Endometrium (tissue), 2 donors: ENCODE data around the gene FERMT1.
"Not testable (repeated sequence)": the region's sequence is repeated elsewhere in the genome, so short reads cannot be mapped to it uniquely, and the experiment has no call there.

ENCODE experiments used
- FAIRE-seq: peaks from 2 replicates; lab custom pipeline; 2012; peaks lifted over from hg19 to GRCh38; lab: Jason Lieb, UNC
- donor health status: control.
- donor health status: control.

Gene FERMT1

DNA sequence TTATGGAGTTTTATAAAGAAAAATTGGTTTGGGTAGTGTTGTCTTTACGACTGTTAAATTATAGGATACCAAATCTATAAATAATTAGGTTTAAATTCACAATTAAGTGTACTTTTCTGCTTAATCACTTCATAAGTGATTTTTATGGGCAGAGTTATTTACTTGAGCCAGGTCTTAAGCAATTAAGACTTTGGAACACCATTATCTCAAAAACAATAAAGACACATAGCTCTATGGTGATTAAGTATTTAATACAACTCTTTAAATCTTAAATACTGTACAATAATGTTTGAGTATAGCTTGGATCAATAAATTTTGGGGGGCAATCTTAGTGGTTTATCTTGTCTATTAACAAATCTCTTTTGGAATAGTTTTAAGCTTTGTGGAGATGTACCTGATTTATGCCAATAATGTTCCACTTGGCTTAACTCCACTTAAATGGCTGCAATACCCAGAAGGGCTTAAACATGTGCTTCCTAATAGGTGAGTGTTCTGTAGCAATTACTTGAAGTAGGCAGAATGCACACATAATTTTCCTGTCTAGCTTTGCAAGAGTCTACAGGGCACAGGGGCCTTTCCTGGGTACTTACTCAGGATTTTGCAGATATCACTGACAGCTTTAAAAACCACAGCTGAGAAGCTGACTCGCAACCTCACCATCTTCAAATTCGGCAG, 7.5 kb downstream of the FERMT1 start:
- no peak for FAIRE-seq

DNA sequence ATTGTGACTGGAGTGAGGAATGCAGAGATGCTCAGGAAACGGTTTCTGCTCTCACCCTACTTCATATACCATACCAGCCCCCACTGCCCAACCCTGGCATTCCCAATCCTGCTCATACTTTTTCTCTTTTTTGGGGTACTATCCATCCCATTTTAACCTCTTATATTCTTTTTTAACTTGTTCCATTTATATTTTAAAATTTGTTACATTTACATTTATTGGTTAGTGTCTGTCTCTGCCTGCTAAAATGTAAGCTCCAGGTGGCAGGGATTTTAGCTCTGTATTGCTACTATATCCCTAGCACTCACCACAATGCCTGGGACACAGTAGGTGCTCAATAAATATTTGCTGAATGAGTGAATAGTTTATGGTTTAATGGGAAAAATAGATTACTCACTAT, 8.1 kb downstream of the FERMT1 start:
- FAIRE-seq = no peak

DNA sequence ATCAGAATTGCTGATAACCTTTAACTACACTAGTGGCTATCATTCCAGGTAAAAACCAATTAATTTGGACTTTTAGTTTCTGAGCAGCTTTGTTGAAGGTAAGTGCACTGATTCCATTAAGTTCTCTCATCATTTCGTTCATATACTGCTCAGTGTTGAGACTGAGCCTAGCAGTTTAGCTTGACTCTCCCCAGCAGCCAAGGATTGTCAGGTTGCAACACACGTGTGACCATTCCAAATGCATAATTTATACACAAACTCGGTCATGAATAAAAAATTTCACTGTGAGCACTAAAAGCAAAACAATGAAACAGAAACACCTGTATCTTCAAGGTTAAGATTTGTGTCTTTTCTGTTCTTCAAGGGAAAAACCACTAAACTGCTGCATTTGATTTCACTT, 8.9 kb downstream of the FERMT1 start:
- no peak for FAIRE-seq

DNA sequence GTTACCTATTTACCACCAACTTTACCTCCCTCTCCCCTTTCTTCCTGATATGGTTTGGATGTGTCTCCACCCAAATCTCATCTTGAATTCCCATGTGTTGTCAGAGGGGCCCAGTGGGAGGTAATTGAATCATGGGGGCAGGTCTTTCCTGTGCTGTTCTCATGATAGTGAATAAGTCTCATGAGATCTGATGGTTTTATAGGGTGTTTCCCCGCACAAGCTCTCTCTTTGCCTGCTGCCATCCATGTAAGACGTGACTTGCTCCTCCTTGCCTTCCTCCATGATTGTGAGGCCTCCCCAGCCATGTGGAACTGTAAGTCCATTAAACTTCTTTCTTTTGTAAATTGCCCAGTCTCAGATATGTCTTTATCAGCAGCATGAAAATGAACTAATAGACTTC, 9.9 kb downstream of the FERMT1 start:
- FAIRE-seq = not testable (repeated sequence)

GRCh38 chr20:6108330-6108729, 14.5 kb downstream of the FERMT1 start:
- FAIRE-seq = no peak

GRCh38 chr20:6104493-6105188, 18.2 kb downstream of the FERMT1 start:
- no peak for FAIRE-seq

GRCh38 chr20:6103301-6103700, 19.5 kb downstream of the FERMT1 start:
- FAIRE-seq = no peak

GRCh38 chr20:6101346-6101745, 21.5 kb downstream of the FERMT1 start:
- no peak for FAIRE-seq

GRCh38 chr20:6100246-6100645, 22.6 kb downstream of the FERMT1 start:
- no peak for FAIRE-seq

GRCh38 chr20:6099819-6100218, 23.0 kb downstream of the FERMT1 start:
- no peak for FAIRE-seq

GRCh38 chr20:6095409-6095808, 27.4 kb downstream of the FERMT1 start:
- no peak for FAIRE-seq

DNA sequence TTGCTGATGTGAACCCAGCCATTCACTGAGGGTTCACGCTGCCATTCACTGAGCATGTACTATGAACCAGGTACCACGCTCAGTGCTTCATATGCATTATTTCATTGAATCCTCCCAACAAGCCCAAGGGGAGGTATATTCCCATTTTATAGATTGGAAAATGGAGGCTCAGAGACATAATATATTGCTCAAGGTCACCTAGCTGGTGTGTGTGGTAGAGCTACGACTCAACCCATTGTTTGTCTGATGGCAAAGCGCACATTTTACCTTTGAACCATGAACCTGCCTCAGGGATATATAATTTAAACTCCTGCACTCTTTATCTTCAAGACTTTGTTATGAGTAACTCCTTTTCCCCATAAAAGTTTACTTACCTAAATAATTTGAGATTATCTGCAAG, 28.3 kb downstream of the FERMT1 start:
- no peak for FAIRE-seq

DNA sequence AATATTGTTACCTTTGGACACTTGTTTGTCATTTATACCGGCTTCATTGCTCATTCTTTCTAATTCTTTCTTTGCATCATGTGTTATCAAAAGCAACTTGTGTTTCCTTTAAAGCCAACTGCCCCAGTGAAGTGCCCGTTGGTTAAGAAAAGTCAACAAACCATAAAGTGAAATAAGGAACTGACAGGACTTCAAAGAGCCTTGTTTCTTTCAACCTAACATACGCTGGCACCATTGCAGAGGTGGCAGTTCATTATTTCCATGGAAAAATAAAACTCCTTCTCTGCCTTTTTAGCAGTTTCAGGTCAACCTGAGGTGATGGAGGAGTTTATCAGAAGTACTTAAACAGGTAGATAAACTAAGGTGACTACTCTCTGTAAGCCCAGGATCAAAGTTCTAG, 28.8 kb downstream of the FERMT1 start:
- FAIRE-seq = no peak

GRCh38 chr20:6091661-6092060, 31.2 kb downstream of the FERMT1 start:
- FAIRE-seq = no peak

- FAIRE-seq = no peak
Observed at GRCh38 chr20:6086868-6087267, 36.0 kb downstream of the FERMT1 start.

DNA sequence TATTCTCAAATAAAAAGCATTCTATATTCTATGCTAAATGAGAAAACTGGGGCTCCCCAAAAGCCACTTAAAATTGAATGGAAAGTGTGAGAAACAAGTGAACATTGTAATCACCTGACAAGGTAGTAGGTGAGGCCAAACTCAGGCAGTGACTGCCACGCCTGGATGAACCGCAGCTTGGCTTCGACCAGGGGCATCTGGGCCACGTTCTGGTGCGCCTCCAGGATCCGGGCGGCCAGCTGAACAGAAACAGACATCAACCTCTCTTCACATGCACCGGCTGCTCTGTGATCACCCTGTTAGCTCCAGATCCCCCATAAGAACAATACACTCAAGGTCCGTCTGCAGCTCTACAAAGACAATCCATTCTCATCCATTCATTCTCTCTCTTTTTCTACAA, 38.9 kb downstream of the FERMT1 start:
- no peak for FAIRE-seq

GRCh38 chr20:6081236-6081635, 41.6 kb downstream of the FERMT1 start:
- FAIRE-seq = no peak

GRCh38 chr20:6079016-6079415, 43.8 kb downstream of the FERMT1 start:
- FAIRE-seq = no peak

GRCh38 chr20:6075428-6076219, 47.2 kb downstream of the FERMT1 start:
- FAIRE-seq = no peak

- FAIRE-seq = no peak
Observed at GRCh38 chr20:6074784-6075183, 48.0 kb downstream of the FERMT1 start.

- no peak for FAIRE-seq
Observed at GRCh38 chr20:6074145-6074561, 48.7 kb downstream of the FERMT1 start.

- no peak for FAIRE-seq
Observed at GRCh38 chr20:6070829-6071695, 51.8 kb downstream of the FERMT1 start.
